K562 (cell line): ENCODE results near the gene XRRA1. TPM values are rescaled to one million over a fixed set of nuclear protein-coding genes. Genes with fewer than 3 reads are reported as not detected.

Experiments used
- BACH1 ChIP-seq: fragments of 200-800 bp; sonication (Bioruptor generic); IDR thresholded peaks from 2 replicates; pipeline ENCODE4 v1.6.1; 2016; ENCODE audit warnings: missing genetic modification characterization, missing compliant biosample characterization
- CBX1 ChIP-seq: sonication (generic); IDR thresholded peaks from 2 replicates; pipeline ENCODE4 v1.6.1; 2016; ENCODE audit warnings: antibody characterized with exemption, low read depth, mild to moderate bottlenecking
- CBX3 ChIP-seq, 2 experiments: IDR thresholded peaks; 1 replicate in 1 of 2; 2 replicates in 1 of 2; pipeline ENCODE4 v1.6.1; 2012; ENCODE audit warnings: inconsistent platforms in 2 of 2, low read length in 2 of 2, borderline replicate concordance in 1 of 2, control low read depth in 1 of 2
- CBX5 ChIP-seq: IDR thresholded peaks from 2 replicates; pipeline ENCODE4 v1.6.1; 2014; ENCODE audit warnings: low read depth, borderline replicate concordance
- ERF ChIP-seq: fragments of 450-650 bp; formaldehyde crosslinking; IDR thresholded peaks from 2 replicates; pipeline ENCODE4 v1.4.0; 2020; ENCODE audit warnings: mild to moderate bottlenecking, mixed read lengths
- JUN ChIP-seq, 2 experiments: sonication (generic) in 1 of 2; formaldehyde crosslinking in 1 of 2; IDR thresholded peaks; 2 replicates each; pipeline versions ENCODE4 v1.6.1 to v1.8.0; 2012 to 2022; ENCODE audit warnings: borderline replicate concordance in 2 of 2, mild to moderate bottlenecking in 2 of 2, improper control_type of control experiment in 1 of 2, low read depth in 1 of 2, low read length in 1 of 2, missing genetic modification reagents in 1 of 2
- MTA3 ChIP-seq: fragments of 450-650 bp; formaldehyde crosslinking; IDR thresholded peaks from 2 replicates; pipeline ENCODE4 v1.6.1; 2017; ENCODE audit warnings: mild to moderate bottlenecking, borderline replicate concordance
- NFE2L1 ChIP-seq: fragments of 450-650 bp; IDR thresholded peaks from 2 replicates; pipeline ENCODE4 v1.6.1; 2016; ENCODE audit warnings: missing genetic modification characterization, low read depth, mild to moderate bottlenecking, missing compliant biosample characterization, moderate library complexity, borderline replicate concordance
- PPARD ChIP-seq: fragments of 250-450 bp; sonication (Bioruptor Pico); IDR thresholded peaks from 2 replicates; pipeline ENCODE4 v1.8.0; 2022; ENCODE audit warnings: inconsistent platforms, mild to moderate bottlenecking, moderate library complexity
- SAP30 ChIP-seq: fragments of 200-600 bp; sonication (generic); IDR thresholded peaks from 2 replicates; pipeline ENCODE4 v1.6.1; 2012; ENCODE audit warnings: borderline replicate concordance, low read depth, mild to moderate bottlenecking, moderate library complexity, low read length, control low read depth, inconsistent platforms; ENCODE audit not compliant: insufficient read depth, poor library complexity, severe bottlenecking
- TRIM28 ChIP-seq: fragments of 450-650 bp; IDR thresholded peaks from 2 replicates; pipeline ENCODE4 v1.6.1; 2017
- ZEB2 ChIP-seq: fragments of 450-650 bp; IDR thresholded peaks from 2 replicates; pipeline ENCODE4 v1.6.1; 2016
- ZFP1 ChIP-seq: fragments of 450-650 bp; formaldehyde crosslinking; IDR thresholded peaks from 2 replicates; pipeline ENCODE4 v1.4.0; 2020; ENCODE audit warnings: mild to moderate bottlenecking, mixed read lengths
- ZFP36 ChIP-seq: fragments of 150-350 bp; IDR thresholded peaks from 2 replicates; pipeline ENCODE4 v1.6.1; 2018; ENCODE audit warnings: low read length, low read depth; ENCODE audit not compliant: partially characterized antibody
- polyA plus RNA-seq, 8 experiments: library from polyadenylated mRNA; depleted of rRNA in 4 of 8; stranded (reverse) in 5 of 8; unstranded in 3 of 8; fragments of >200 nt; fragmentation: Nextera tagmentation in 2 of 8; fragmentation: Illumina TruSeq in 1 of 8; extraction: Ambion mirVana in 2 of 8; extraction: Trizol in 1 of 8; gene quantifications; 2 replicates each; pipeline versions ENCODE4 v1.2.1 to v1.2.3, GENCODE V29; 2011 to 2014; ENCODE audit warnings: inconsistent platforms in 1 of 8, missing spikeins in 1 of 8
- total RNA-seq, 7 experiments: library from RNA; depleted of rRNA in 6 of 7; stranded (reverse); fragments of >200 nt in 6 of 7; fragmentation: Illumina TruSeq in 2 of 7; extraction: Trizol in 2 of 7; gene quantifications; 2 replicates each; pipeline versions ENCODE4 v1.2.1 to v1.2.3, GENCODE V29; 2011 to 2021; ENCODE audit warnings: low replicate concordance in 1 of 7
- TF ChIP-seq, protein P1 (sequence below): fragments of 450-650 bp; IDR thresholded peaks from 2 replicates; pipeline ENCODE4 v1.7.0; 2016; ENCODE audit warnings: borderline replicate concordance
- TF ChIP-seq, protein P2 (sequence below): fragments of 250-450 bp; sonication (Bioruptor Pico); IDR thresholded peaks from 2 replicates; pipeline ENCODE4 v1.5.1; 2021; ENCODE audit warnings: mild to moderate bottlenecking
- TF ChIP-seq, protein P3 (sequence below): fragments of 450-650 bp; IDR thresholded peaks from 2 replicates; pipeline ENCODE4 v1.6.1; 2016; ENCODE audit warnings: antibody characterized with exemption
- TF ChIP-seq, protein P4 (sequence below), 2 experiments: IDR thresholded peaks; 2 replicates each; pipeline ENCODE4 v1.6.1; 2011; ENCODE audit warnings: borderline replicate concordance in 1 of 2, control low read depth in 1 of 2, low read depth in 1 of 2, low read length in 1 of 2, mild to moderate bottlenecking in 1 of 2, mixed read lengths in 1 of 2, moderate library complexity in 1 of 2; ENCODE audit not compliant: insufficient read depth in 1 of 2, insufficient read length in 1 of 2, poor library complexity in 1 of 2, severe bottlenecking in 1 of 2; ENCODE audit errors: extremely low read depth in 1 of 2
- TF ChIP-seq, protein P5 (sequence below): fragments of 450-650 bp; IDR thresholded peaks from 2 replicates; pipeline ENCODE4 v1.6.1; 2016; ENCODE audit warnings: low read depth, mild to moderate bottlenecking, moderate library complexity

Gene XRRA1
- total and polyA plus RNA-seq, 9 of the 15 experiments (the other 6 are each of a cell fraction or from before 2014, with no cell fraction given) = 5.0 to 22.5 (median 16.0) TPM

DNA sequence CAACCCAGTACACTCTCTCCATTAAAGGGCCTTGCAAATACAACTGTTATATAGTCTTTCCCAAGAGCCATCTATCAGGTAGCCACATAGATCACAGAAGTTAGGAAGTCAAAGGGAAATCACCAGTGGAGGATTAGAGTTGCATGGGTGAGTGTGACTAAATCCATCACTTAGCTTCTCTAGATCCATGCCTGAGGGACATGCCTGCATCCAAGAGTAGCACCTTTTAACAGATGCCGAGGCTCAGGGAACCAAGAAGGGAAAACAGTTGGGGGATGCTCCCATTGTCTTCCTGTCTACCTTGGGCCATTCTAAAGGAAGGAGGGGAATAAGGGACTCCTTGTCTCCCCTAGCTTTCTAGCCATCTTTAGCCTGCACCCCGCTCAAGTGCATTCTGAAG, 77.9 kb downstream of the XRRA1 start (continued):
- TF ChIP-seq, protein P1, sequence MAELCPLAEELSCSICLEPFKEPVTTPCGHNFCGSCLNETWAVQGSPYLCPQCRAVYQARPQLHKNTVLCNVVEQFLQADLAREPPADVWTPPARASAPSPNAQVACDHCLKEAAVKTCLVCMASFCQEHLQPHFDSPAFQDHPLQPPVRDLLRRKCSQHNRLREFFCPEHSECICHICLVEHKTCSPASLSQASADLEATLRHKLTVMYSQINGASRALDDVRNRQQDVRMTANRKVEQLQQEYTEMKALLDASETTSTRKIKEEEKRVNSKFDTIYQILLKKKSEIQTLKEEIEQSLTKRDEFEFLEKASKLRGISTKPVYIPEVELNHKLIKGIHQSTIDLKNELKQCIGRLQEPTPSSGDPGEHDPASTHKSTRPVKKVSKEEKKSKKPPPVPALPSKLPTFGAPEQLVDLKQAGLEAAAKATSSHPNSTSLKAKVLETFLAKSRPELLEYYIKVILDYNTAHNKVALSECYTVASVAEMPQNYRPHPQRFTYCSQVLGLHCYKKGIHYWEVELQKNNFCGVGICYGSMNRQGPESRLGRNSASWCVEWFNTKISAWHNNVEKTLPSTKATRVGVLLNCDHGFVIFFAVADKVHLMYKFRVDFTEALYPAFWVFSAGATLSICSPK = no peak
- no peak for TF ChIP-seq ERF (CRISPR knock-in tag)
- TF ChIP-seq CBX5 = peak; percentile 99
- TF ChIP-seq MTA3 = no peak
- TF ChIP-seq, protein P2, sequence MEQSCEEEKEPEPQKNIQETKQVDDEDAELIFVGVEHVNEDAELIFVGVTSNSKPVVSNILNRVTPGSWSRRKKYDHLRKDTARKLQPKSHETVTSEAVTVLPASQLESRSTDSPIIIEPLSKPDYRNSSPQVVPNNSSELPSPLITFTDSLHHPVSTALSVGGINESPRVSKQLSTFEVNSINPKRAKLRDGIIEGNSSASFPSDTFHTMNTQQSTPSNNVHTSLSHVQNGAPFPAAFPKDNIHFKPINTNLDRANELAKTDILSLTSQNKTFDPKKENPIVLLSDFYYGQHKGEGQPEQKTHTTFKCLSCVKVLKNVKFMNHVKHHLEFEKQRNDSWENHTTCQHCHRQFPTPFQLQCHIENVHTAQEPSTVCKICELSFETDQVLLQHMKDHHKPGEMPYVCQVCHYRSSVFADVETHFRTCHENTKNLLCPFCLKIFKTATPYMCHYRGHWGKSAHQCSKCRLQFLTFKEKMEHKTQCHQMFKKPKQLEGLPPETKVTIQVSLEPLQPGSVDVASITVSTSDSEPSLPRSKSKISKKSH (CRISPR knock-in tag) = peak; percentile 82
- peak; percentile 89; the same call in 1 of the 2 replicates for TF ChIP-seq CBX1
- TF ChIP-seq, protein P3, sequence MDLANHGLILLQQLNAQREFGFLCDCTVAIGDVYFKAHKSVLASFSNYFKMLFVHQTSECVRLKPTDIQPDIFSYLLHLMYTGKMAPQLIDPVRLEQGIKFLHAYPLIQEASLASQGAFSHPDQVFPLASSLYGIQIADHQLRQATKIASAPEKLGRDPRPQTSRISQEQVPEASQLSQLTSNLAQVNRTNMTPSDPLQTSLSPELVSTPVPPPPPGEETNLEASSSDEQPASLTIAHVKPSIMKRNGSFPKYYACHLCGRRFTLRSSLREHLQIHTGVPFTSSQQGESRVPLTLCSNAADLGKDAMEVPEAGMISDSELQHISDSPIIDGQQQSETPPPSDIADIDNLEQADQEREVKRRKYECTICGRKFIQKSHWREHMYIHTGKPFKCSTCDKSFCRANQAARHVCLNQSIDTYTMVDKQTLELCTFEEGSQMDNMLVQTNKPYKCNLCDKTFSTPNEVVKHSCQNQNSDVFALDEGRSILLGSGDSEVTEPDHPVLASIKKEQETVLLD = no peak
- TF ChIP-seq PPARD (CRISPR knock-in tag) = no peak
- TF ChIP-seq, protein P4, sequence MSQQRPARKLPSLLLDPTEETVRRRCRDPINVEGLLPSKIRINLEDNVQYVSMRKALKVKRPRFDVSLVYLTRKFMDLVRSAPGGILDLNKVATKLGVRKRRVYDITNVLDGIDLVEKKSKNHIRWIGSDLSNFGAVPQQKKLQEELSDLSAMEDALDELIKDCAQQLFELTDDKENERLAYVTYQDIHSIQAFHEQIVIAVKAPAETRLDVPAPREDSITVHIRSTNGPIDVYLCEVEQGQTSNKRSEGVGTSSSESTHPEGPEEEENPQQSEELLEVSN (IDR thresholded peaks at IDR 0.05; ENCODE audit: borderline replicate concordance in 1 of 2, extremely low read depth in 1 of 2, insufficient read depth in 1 of 2, insufficient read length in 1 of 2, low read depth in 1 of 2, low read length in 1 of 2, poor library complexity in 1 of 2, severe bottlenecking in 1 of 2) = no peak
- peak; percentile 95 for TF ChIP-seq TRIM28
- TF ChIP-seq CBX3 (IDR thresholded peaks at IDR 0.05; ENCODE audit: borderline replicate concordance in 1 of 2, low read length in 2 of 2) = peak; percentile 93 to 99
- TF ChIP-seq ZFP36 = peak; percentile 62
- TF ChIP-seq BACH1 = no peak
- TF ChIP-seq NFE2L1 = no peak
- TF ChIP-seq ZEB2 = 0 out of 2 replicates have a peak, but pooled peaks have one; percentile 30
- TF ChIP-seq ZFP1 (CRISPR knock-in tag) = no peak
- TF ChIP-seq JUN (IDR thresholded peaks at IDR 0.05; ENCODE audit: borderline replicate concordance, low read depth, low read length) = peak; percentile 28; the same call in 1 of the 2 replicates
- TF ChIP-seq JUN (CRISPR knock-in tag; IDR thresholded peaks at IDR 0.05; ENCODE audit: borderline replicate concordance) = no peak
- TF ChIP-seq, protein P5, sequence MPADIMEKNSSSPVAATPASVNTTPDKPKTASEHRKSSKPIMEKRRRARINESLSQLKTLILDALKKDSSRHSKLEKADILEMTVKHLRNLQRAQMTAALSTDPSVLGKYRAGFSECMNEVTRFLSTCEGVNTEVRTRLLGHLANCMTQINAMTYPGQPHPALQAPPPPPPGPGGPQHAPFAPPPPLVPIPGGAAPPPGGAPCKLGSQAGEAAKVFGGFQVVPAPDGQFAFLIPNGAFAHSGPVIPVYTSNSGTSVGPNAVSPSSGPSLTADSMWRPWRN = no peak
- no peak for TF ChIP-seq SAP30
